NB4 (cell line): ENCODE results near the gene PEDS1.
"Not testable (repeated sequence)": the region's sequence is repeated elsewhere in the genome, so short reads cannot be mapped to it uniquely, and the experiment has no call there.

Experiments
- CTCF ChIP-seq: IDR thresholded peaks from one replicate; pipeline ENCODE4 v1.5.1; 2012; ENCODE audit warnings: low read depth, low read length
- MAX ChIP-seq: IDR thresholded peaks from 2 replicates; pipeline ENCODE4 v1.6.1; 2011; ENCODE audit warnings: low read depth, low read length
- MYC ChIP-seq: IDR thresholded peaks from 2 replicates; pipeline ENCODE4 v1.6.1; 2011; ENCODE audit warnings: low read depth, low read length
- POLR2A ChIP-seq: IDR thresholded peaks from 2 replicates; pipeline ENCODE4 v1.6.1; 2011; ENCODE audit warnings: mild to moderate bottlenecking; ENCODE audit not compliant: insufficient read length; ENCODE audit errors: extremely low read depth

- TF ChIP-seq MAX, CTCF, MYC, POLR2A: not testable (repeated sequence)
Measured at GRCh38 chr20:50178672-50179071, 25.1 kb upstream of the PEDS1 start.
